ENCODE data around the gene CD22.

GRCh38 chr19:35321291-35321690 is 7.7 kb upstream of the CD22 start:
- TF ChIP-seq EZH2 (optimal IDR thresholded peaks at IDR 0.05; ENCODE audit: low read depth, low read length): no peak
- TF ChIP-seq, protein P1, sequence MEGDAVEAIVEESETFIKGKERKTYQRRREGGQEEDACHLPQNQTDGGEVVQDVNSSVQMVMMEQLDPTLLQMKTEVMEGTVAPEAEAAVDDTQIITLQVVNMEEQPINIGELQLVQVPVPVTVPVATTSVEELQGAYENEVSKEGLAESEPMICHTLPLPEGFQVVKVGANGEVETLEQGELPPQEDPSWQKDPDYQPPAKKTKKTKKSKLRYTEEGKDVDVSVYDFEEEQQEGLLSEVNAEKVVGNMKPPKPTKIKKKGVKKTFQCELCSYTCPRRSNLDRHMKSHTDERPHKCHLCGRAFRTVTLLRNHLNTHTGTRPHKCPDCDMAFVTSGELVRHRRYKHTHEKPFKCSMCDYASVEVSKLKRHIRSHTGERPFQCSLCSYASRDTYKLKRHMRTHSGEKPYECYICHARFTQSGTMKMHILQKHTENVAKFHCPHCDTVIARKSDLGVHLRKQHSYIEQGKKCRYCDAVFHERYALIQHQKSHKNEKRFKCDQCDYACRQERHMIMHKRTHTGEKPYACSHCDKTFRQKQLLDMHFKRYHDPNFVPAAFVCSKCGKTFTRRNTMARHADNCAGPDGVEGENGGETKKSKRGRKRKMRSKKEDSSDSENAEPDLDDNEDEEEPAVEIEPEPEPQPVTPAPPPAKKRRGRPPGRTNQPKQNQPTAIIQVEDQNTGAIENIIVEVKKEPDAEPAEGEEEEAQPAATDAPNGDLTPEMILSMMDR (IDR thresholded peaks at IDR 0.05; ENCODE audit: low read length): no peak
